ENCODE data around the gene TMTC1.

GRCh38 chr12:29492891-29493290 is 290.9 kb downstream of the TMTC1 start:
- no peak for TF ChIP-seq CTCF (IDR thresholded peaks at IDR 0.05)
- TF ChIP-seq POLR2A (IDR thresholded peaks at IDR 0.05): no peak

All from heart left ventricle (tissue), 13 donors.